Tibial nerve (tissue), 4 donors: Measurements from ENCODE around the gene TRIM24.

Source experiments
- CTCF ChIP-seq, 5 experiments: fragments of 200-600 bp in 3 of 5; fragments of 450-650 bp in 2 of 5; sonication (generic) in 3 of 5; IDR thresholded peaks; one replicate each; pipeline ENCODE4 v1.5.1; 2016 to 2019; ENCODE audit warnings: antibody characterized with exemption in 5 of 5, mild to moderate bottlenecking in 3 of 5, moderate library complexity in 2 of 5
- EP300 ChIP-seq, 2 donors: sonication (generic); formaldehyde crosslinking; IDR thresholded peaks; one replicate each; pipeline ENCODE4 v1.6.1; 2017; ENCODE audit warnings: antibody characterized with exemption in 2 of 2, mild to moderate bottlenecking in 1 of 2
- POLR2A ChIP-seq, 2 donors: fragments of 450-650 bp; IDR thresholded peaks; one replicate each; pipeline ENCODE4 v1.6.1; 2017; ENCODE audit warnings: antibody characterized with exemption in 2 of 2, mild to moderate bottlenecking in 2 of 2, moderate library complexity in 2 of 2

- TF ChIP-seq CTCF (IDR thresholded peaks at IDR 0.05) (no peak), POLR2A (IDR thresholded peaks at IDR 0.05) (no peak), EP300 (IDR thresholded peaks at IDR 0.05) (no peak)
Measured at GRCh38 chr7:138491612-138492386, 31.7 kb downstream of the TRIM24 start.
